Naive thymus-derived CD4-positive, alpha-beta T cell (primary cell): ENCODE data around the gene NR2C2. TPM values are rescaled to one million over a fixed set of nuclear protein-coding genes. Genes with fewer than 3 reads are reported as not detected.

ENCODE experiments used
- ATAC-seq: fragments of 150-1000 bp; cut with Tn5 transposase; 2 replicates; pipeline ENCODE4 v1.10.0; 2021; ENCODE audit warnings: mild to moderate bottlenecking, moderate library complexity
- CTCF ChIA-PET: fragments of 350-600 bp; sonication (Branson Sonifier 250); formaldehyde crosslinking; loops from one replicate; lab custom pipeline; 2021; ENCODE audit warnings: antibody characterized with exemption; lab: Charles Lee
- POLR2A ChIA-PET: fragments of 350-600 bp; sonication (Branson Sonifier 250); formaldehyde crosslinking; loops from one replicate; lab custom pipeline; 2021; ENCODE audit warnings: antibody characterized with exemption, inconsistent platforms; lab: Charles Lee
- DNase-seq, 9 donors: peaks; one replicate each; pipeline versions ENCODE4 v3.0.0 to v3.0.0-alpha.2; 2020 to 2022; ENCODE audit warnings: mixed read lengths in 1 of 9
- H3K27ac ChIP-seq: one replicate; pipeline ENCODE4 v1.7.0; 2013; ENCODE audit warnings: mild to moderate bottlenecking, low read depth, low read length, moderate library complexity
- H3K27me3 ChIP-seq, 2 donors: one replicate each; pipeline ENCODE4 v1.7.0; 2013; ENCODE audit warnings: low read length in 2 of 2, mild to moderate bottlenecking in 2 of 2, moderate library complexity in 2 of 2; ENCODE audit not compliant: control insufficient read depth in 2 of 2, insufficient read depth in 2 of 2
- H3K36me3 ChIP-seq, 3 experiments: 1 replicate in 2 of 3; 2 replicates in 1 of 3; pipeline ENCODE4 v1.7.0; 2013; ENCODE audit warnings: low read length in 3 of 3, mild to moderate bottlenecking in 3 of 3, moderate library complexity in 1 of 3; ENCODE audit not compliant: insufficient read depth in 3 of 3, control insufficient read depth in 2 of 3
- H3K4me1 ChIP-seq, 2 donors: one replicate each; pipeline ENCODE4 v1.7.0; 2013; ENCODE audit warnings: low read length in 2 of 2, mild to moderate bottlenecking in 2 of 2, moderate library complexity in 1 of 2; ENCODE audit not compliant: control insufficient read depth in 2 of 2, insufficient read depth in 2 of 2
- H3K4me3 ChIP-seq: 2 replicates; pipeline ENCODE4 v1.7.0; 2013; ENCODE audit warnings: mild to moderate bottlenecking, low read length
- H3K9me3 ChIP-seq, 3 experiments: 1 replicate in 2 of 3; 2 replicates in 1 of 3; pipeline ENCODE4 v1.7.0; 2013; ENCODE audit warnings: low read length in 3 of 3; ENCODE audit not compliant: control insufficient read depth in 2 of 3
- H3K27ac Mint-ChIP-seq, 9 donors: one replicate each; pipeline ENCODE4 v1.8.0; 2020 to 2022; ENCODE audit warnings: mixed read lengths in 9 of 9, mild to moderate bottlenecking in 8 of 9, moderate library complexity in 5 of 9, inconsistent platforms in 2 of 9
- H3K27me3 Mint-ChIP-seq, 5 donors: one replicate each; pipeline ENCODE4 v1.8.0; 2021 to 2022; ENCODE audit warnings: mixed read lengths in 5 of 5, mild to moderate bottlenecking in 1 of 5
- H3K36me3 Mint-ChIP-seq, 5 donors: one replicate each; pipeline ENCODE4 v1.8.0; 2020 to 2022; ENCODE audit warnings: mixed read lengths in 5 of 5, mild to moderate bottlenecking in 3 of 5, inconsistent platforms in 1 of 5
- H3K4me1 Mint-ChIP-seq, 7 donors: one replicate each; pipeline ENCODE4 v1.8.0; 2020 to 2022; ENCODE audit warnings: mixed read lengths in 7 of 7, mild to moderate bottlenecking in 3 of 7, inconsistent platforms in 1 of 7
- H3K4me3 Mint-ChIP-seq, 10 donors: one replicate each; pipeline ENCODE4 v1.8.0; 2020 to 2022; ENCODE audit warnings: mild to moderate bottlenecking in 10 of 10, mixed read lengths in 10 of 10, moderate library complexity in 6 of 10, inconsistent platforms in 2 of 10
- H3K9me3 Mint-ChIP-seq, 11 donors: one replicate each; pipeline ENCODE4 v1.8.0; 2020 to 2022; ENCODE audit warnings: mixed read lengths in 11 of 11, mild to moderate bottlenecking in 4 of 11, inconsistent platforms in 1 of 11, moderate library complexity in 1 of 11
- intact Hi-C, 2 donors: fragments of 100-400 bp; cut with micrococcal nuclease; formaldehyde crosslinking; loops; one replicate each; pipeline ENCODE4 v1.15.1; 2023
- polyA plus RNA-seq, 2 donors: library from polyadenylated mRNA; unstranded; fragments of 300-500 nt; fragmentation: Illumina TruSeq; gene quantifications; one replicate each; pipeline ENCODE4 v1.2.3, GENCODE V29; 2021
- total RNA-seq, 6 experiments: library from RNA in 5 of 6; stranded (reverse) in 5 of 6; gene quantifications; 1 replicate in 5 of 6; 2 replicates in 1 of 6; pipeline ENCODE4 v1.2.3 and lab custom pipeline; 2021 to 2026

Gene NR2C2
- total and polyA plus RNA-seq, 7 experiments from 2014 or later = 12.7 to 96.3 (median 55.7) TPM

GRCh38 chr3:14925729-14926591, 21.4 kb upstream of the NR2C2 start:
- ATAC-seq = no peak
- DNase-seq = peak in 5 of 9 donors; percentile 26 to 42 (median 36)

DNA sequence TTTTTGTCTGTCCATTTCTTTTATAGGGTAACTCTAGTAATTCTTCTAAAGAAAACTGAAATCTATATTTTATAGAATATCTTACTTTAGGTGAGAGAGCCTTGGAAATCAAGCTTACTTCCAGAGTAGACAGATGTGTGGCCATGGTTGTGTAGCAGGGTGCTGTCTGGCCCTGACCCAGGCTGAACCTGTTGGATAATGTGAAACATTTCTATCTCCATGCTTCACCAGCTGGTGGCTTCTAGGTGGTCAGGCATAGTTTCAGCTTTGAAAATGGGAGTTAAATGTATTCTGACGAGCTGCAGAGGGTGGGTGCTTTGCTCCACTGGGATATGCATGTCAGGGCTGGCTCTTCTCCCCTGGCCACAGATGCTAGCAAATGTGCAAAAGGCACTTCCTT, 20.8 kb upstream of the NR2C2 start:
- H3K9me3 ChIP-seq = no peaks in the 10 kb centered on the region
- no peak overlapping the region for H3K4me3 Mint-ChIP-seq
- H3K4me3 ChIP-seq = no peak overlapping the region
- H3K27me3 ChIP-seq = no peaks in the 10 kb centered on the region
- intact Hi-C loops = loop anchor here (5.0 to 10.0 kb wide), 5 partner anchors 101 to 722 kb away; no protein-coding TSS in a partner anchor
- POLR2A ChIA-PET = interaction anchor here (0.6 kb wide), 1 partner anchor 687 kb away, joined by 3 read pairs; no protein-coding TSS in a partner anchor
- H3K36me3 Mint-ChIP-seq = no peaks in the 10 kb centered on the region
- DNase-seq = no peak
- H3K27ac ChIP-seq = no peak overlapping the region
- H3K36me3 ChIP-seq = no peaks in the 10 kb centered on the region
- no peak for ATAC-seq
- no peaks in the 10 kb centered on the region for H3K9me3 Mint-ChIP-seq
- H3K27me3 Mint-ChIP-seq = peaks cover 0 to 14% (median 0%) of the 10 kb centered on the region in 5 donors
- H3K4me1 Mint-ChIP-seq = peaks cover 0 to 1% (median 0%) of the 10 kb centered on the region in 7 donors
- H3K27ac Mint-ChIP-seq = no peak overlapping the region
- CTCF ChIA-PET = interaction anchor here (0.5 to 1.7 kb wide), 6 partner anchors 11 to 295 kb away, joined by 3 to 6 read pairs (median 4); no protein-coding TSS in a partner anchor
- no peaks in the 10 kb centered on the region for H3K4me1 ChIP-seq

More at GRCh38 chr3:14925729-14926591, 21.4 kb upstream of the NR2C2 start:
- no peak overlapping the region for H3K4me3 ChIP-seq
- Mint-ChIP-seq H3K36me3 (no peaks in the 10 kb centered on the region), H3K4me3 (no peak overlapping the region), H3K4me1 (peaks cover 0 to 4% (median 0%) of the 10 kb centered on the region in 7 donors), H3K27me3 (peaks cover 0 to 12% (median 0%) of the 10 kb centered on the region in 5 donors), H3K9me3 (no peaks in the 10 kb centered on the region), H3K27ac (no peak overlapping the region)
- no peaks in the 10 kb centered on the region for H3K36me3 ChIP-seq
- intact Hi-C loops = loop anchor here (1.0 to 10.0 kb wide), 6 partner anchors 101 to 721 kb away; no protein-coding TSS in a partner anchor
- H3K27ac ChIP-seq = no peak overlapping the region
- CTCF ChIA-PET = interaction anchor here (0.5 to 1.7 kb wide), 7 partner anchors 11 to 294 kb away, joined by 3 to 6 read pairs (median 4); no protein-coding TSS in a partner anchor
- no peaks in the 10 kb centered on the region for H3K4me1 ChIP-seq
- H3K27me3 ChIP-seq = no peaks in the 10 kb centered on the region
- H3K9me3 ChIP-seq = no peaks in the 10 kb centered on the region
- POLR2A ChIA-PET = interaction anchor here (0.6 kb wide), 1 partner anchor 687 kb away, joined by 3 read pairs; no protein-coding TSS in a partner anchor

DNA sequence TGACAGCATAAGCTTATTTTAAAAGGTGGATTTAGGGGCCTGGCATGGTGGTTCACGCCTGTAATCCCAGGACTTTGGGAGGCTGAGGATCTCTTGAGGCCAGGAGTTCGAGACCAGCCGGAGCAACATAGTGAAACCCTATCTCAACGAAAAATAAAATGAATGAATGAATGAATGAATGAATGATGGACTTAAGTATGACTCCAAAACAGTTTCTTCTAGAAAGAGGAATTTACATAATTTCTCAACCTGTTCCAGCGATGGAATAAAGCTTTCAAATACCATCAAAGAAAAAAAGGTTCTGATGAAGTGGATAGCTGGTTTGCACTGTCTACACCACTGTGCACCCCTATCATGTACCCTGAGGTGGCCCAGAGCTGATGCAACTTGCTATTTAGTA, 20.1 kb upstream of the NR2C2 start:
- no peaks in the 10 kb centered on the region for H3K36me3 Mint-ChIP-seq
- Histone ChIP-seq H3K4me3 (no peak overlapping the region), H3K36me3 (no peaks in the 10 kb centered on the region), H3K4me1 (no peaks in the 10 kb centered on the region), H3K27me3 (no peaks in the 10 kb centered on the region), H3K27ac (no peak overlapping the region), H3K9me3 (no peaks in the 10 kb centered on the region)
- ChIA-PET CTCF (interaction anchor here (0.5 to 1.7 kb wide), 5 partner anchors 9 to 296 kb away, joined by 3 to 6 read pairs (median 4); no protein-coding TSS in a partner anchor), POLR2A (interaction anchor here (0.6 to 0.8 kb wide), 2 partner anchors 132 to 154 kb away, joined by 3 read pairs; no protein-coding TSS in a partner anchor)
- DNase-seq (no peak), ATAC-seq (no peak)
- peaks cover 0 to 1% (median 0%) of the 10 kb centered on the region in 7 donors for H3K4me1 Mint-ChIP-seq
- H3K27me3 Mint-ChIP-seq = peaks cover 0 to 17% (median 0%) of the 10 kb centered on the region in 5 donors
- no peak overlapping the region for H3K27ac Mint-ChIP-seq
- H3K4me3 Mint-ChIP-seq = no peak overlapping the region
- no peaks in the 10 kb centered on the region for H3K9me3 Mint-ChIP-seq
- intact Hi-C loops = loop anchor here (5.0 to 10.0 kb wide), 5 partner anchors 100 to 723 kb away; no protein-coding TSS in a partner anchor

GRCh38 chr3:14929310-14930074, 17.9 kb upstream of the NR2C2 start:
- Mint-ChIP-seq H3K4me1 (peaks cover 0 to 1% (median 0%) of the 10 kb centered on the region in 7 donors), H3K27ac (no peak overlapping the region), H3K9me3 (no peaks in the 10 kb centered on the region), H3K27me3 (peaks cover 0 to 17% (median 0%) of the 10 kb centered on the region in 5 donors), H3K36me3 (no peaks in the 10 kb centered on the region), H3K4me3 (no peak overlapping the region)
- intact Hi-C loops = loop anchor here (5.0 to 10.0 kb wide), 5 partner anchors 98 to 725 kb away; no protein-coding TSS in a partner anchor
- no peaks in the 10 kb centered on the region for H3K36me3 ChIP-seq
- ChIA-PET CTCF (interaction anchor here (0.5 kb wide), 1 partner anchor 9 kb away, joined by 4 read pairs; no protein-coding TSS in a partner anchor), POLR2A (no interaction called here)
- no peaks in the 10 kb centered on the region for H3K9me3 ChIP-seq
- no peaks in the 10 kb centered on the region for H3K4me1 ChIP-seq
- DNase-seq (no peak), ATAC-seq (no peak)
- no peaks in the 10 kb centered on the region for H3K27me3 ChIP-seq
- H3K4me3 ChIP-seq = no peak overlapping the region
- H3K27ac ChIP-seq = no peak overlapping the region

GRCh38 chr3:14933820-14934425, 13.5 kb upstream of the NR2C2 start:
- Mint-ChIP-seq H3K36me3 (no peaks in the 10 kb centered on the region), H3K27ac (no peak overlapping the region), H3K27me3 (peaks cover 0 to 19% (median 0%) of the 10 kb centered on the region in 5 donors), H3K4me1 (no peaks in the 10 kb centered on the region), H3K9me3 (no peaks in the 10 kb centered on the region), H3K4me3 (no peak overlapping the region)
- H3K4me1 ChIP-seq = no peaks in the 10 kb centered on the region
- POLR2A ChIA-PET = no interaction called here
- no peaks in the 10 kb centered on the region for H3K36me3 ChIP-seq
- intact Hi-C loops = no loop called here
- CTCF ChIA-PET = interaction anchor here (1.7 kb wide), 1 partner anchor 13 kb away, joined by 8 read pairs; no protein-coding TSS in a partner anchor
- no peak overlapping the region for H3K4me3 ChIP-seq
- DNase-seq = no peak
- H3K27me3 ChIP-seq = no peaks in the 10 kb centered on the region
- ATAC-seq = no peak
- no peak overlapping the region for H3K27ac ChIP-seq
- no peaks in the 10 kb centered on the region for H3K9me3 ChIP-seq
